ENCODE measurements around the gene ANKRD60. TPM values are rescaled to one million over a fixed set of nuclear protein-coding genes. Genes with fewer than 3 reads are reported as not detected.

Gene ANKRD60
- polyA plus RNA-seq, 4 donors = not detected

GRCh38 chr20:58267389-58268215, 39.1 kb upstream of the ANKRD60 start:
- Histone ChIP-seq H3K27me3 (ENCODE audit: control insufficient read depth in 3 of 3, insufficient read depth in 3 of 3, low read length in 3 of 3) (no peaks in the 10 kb centered on the region), H3K9me3 (ENCODE audit: control insufficient read depth in 2 of 2, insufficient read depth in 1 of 2, low read depth in 1 of 2, low read length in 1 of 2) (no peaks in the 10 kb centered on the region), H3K36me3 (ENCODE audit: control insufficient read depth in 3 of 3, insufficient read depth in 2 of 3, low read depth in 1 of 3, low read length in 3 of 3) (peaks cover 5 to 46% (median 6%) of the 10 kb centered on the region in 3 donors), H3K4me1 (ENCODE audit: control insufficient read depth in 3 of 3, insufficient read depth in 2 of 3, low read depth in 1 of 3, low read length in 2 of 3) (no peaks in the 10 kb centered on the region), H3K4me3 (ENCODE audit: low read depth in 1 of 3, low read length in 3 of 3) (no peak overlapping the region), H3K27ac (ENCODE audit: low read depth in 1 of 3, low read length in 2 of 3) (no peak overlapping the region)
- FAIRE-seq = no peak
- WGBS, 3 donors = 81 to 93% (median 87%) methylated on average over 9 of the region's 9 CpGs
- no peak for DNase-seq

- Histone ChIP-seq H3K9me3 (ENCODE audit: control insufficient read depth in 2 of 2, insufficient read depth in 1 of 2, low read depth in 1 of 2, low read length in 1 of 2) (no peaks in the 10 kb centered on the region), H3K4me1 (ENCODE audit: control insufficient read depth in 3 of 3, insufficient read depth in 2 of 3, low read depth in 1 of 3, low read length in 2 of 3) (no peaks in the 10 kb centered on the region), H3K27ac (ENCODE audit: low read depth in 1 of 3, low read length in 2 of 3) (no peak overlapping the region), H3K27me3 (ENCODE audit: control insufficient read depth in 3 of 3, insufficient read depth in 3 of 3, low read length in 3 of 3) (no peaks in the 10 kb centered on the region), H3K36me3 (ENCODE audit: control insufficient read depth in 3 of 3, insufficient read depth in 2 of 3, low read depth in 1 of 3, low read length in 3 of 3) (peaks cover 0 to 44% (median 5%) of the 10 kb centered on the region in 3 donors), H3K4me3 (ENCODE audit: low read depth in 1 of 3, low read length in 3 of 3) (no peak overlapping the region)
- FAIRE-seq = no peak
- DNase-seq = peak; percentile 29 to 54
- WGBS, 3 donors = 26 to 73% (median 48%) methylated on average over 6 of the region's 6 CpGs
These were observed 35.8 kb upstream of the ANKRD60 start for GRCh38 chr20:58264271-58264670.

DNA sequence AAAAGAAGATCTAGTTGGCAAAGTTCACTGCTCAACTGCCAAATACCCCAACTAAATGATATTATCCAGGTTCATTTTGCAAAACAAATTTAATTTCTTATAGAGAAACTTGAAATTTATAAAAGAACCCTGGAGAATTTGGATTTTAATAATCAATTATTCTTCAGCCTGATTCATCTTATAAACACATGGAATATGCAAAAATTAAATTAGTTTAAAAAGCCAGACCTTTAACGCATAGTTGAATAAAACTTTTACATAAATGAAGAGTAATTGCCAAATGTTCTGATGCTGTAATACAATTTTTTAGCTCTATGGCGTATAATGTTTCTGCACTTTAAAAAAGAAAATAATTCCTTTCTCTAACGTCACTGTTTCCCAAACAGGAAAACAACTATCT, 33.2 kb upstream of the ANKRD60 start:
- H3K27ac ChIP-seq (ENCODE audit: low read depth in 1 of 3, low read length in 2 of 3) = no peak overlapping the region
- WGBS, 3 donors = 86 to 97% (median 95%) methylated on average over 3 of the region's 3 CpGs
- H3K4me3 ChIP-seq (ENCODE audit: low read depth in 1 of 3, low read length in 3 of 3) = no peak overlapping the region
- no peaks in the 10 kb centered on the region for H3K27me3 ChIP-seq (ENCODE audit: control insufficient read depth in 3 of 3, insufficient read depth in 3 of 3, low read length in 3 of 3)
- no peak for DNase-seq
- no peak for FAIRE-seq
- H3K36me3 ChIP-seq (ENCODE audit: control insufficient read depth in 3 of 3, insufficient read depth in 2 of 3, low read depth in 1 of 3, low read length in 3 of 3) = peaks cover 0 to 28% (median 5%) of the 10 kb centered on the region in 3 donors
- no peaks in the 10 kb centered on the region for H3K4me1 ChIP-seq (ENCODE audit: control insufficient read depth in 3 of 3, insufficient read depth in 2 of 3, low read depth in 1 of 3, low read length in 2 of 3)
- no peaks in the 10 kb centered on the region for H3K9me3 ChIP-seq (ENCODE audit: control insufficient read depth in 2 of 2, insufficient read depth in 1 of 2, low read depth in 1 of 2, low read length in 1 of 2)

DNA sequence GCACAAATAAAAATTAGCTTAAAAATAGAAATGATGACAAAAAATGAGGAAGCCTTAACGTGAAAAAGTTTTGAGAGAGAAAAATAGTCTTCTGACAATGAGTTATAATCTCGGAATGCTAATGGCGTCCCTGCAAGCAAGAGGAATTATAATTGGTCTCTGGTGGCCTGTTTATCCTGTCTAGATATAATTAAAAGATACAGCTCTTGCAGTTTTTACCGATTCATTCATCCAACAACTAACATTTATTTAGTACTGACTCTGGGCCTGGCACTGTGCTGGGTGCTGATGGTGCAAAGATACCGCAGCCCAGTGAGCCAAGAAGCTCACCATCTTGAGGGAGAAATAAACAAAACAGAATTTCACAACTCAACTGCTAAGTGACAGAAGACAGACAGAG, 31.6 kb upstream of the ANKRD60 start:
- H3K36me3 ChIP-seq (ENCODE audit: control insufficient read depth in 3 of 3, insufficient read depth in 2 of 3, low read depth in 1 of 3, low read length in 3 of 3) = peaks cover 0 to 15% (median 5%) of the 10 kb centered on the region in 3 donors
- 81 to 94% (median 92%) methylated on average over 5 of the region's 5 CpGs for WGBS, 3 donors
- H3K27ac ChIP-seq (ENCODE audit: low read depth in 1 of 3, low read length in 2 of 3) = no peak overlapping the region
- H3K27me3 ChIP-seq (ENCODE audit: control insufficient read depth in 3 of 3, insufficient read depth in 3 of 3, low read length in 3 of 3) = no peaks in the 10 kb centered on the region
- DNase-seq (no peak), FAIRE-seq (no peak)
- H3K4me1 ChIP-seq (ENCODE audit: control insufficient read depth in 3 of 3, insufficient read depth in 2 of 3, low read depth in 1 of 3, low read length in 2 of 3) = no peaks in the 10 kb centered on the region
- H3K9me3 ChIP-seq (ENCODE audit: control insufficient read depth in 2 of 2, insufficient read depth in 1 of 2, low read depth in 1 of 2, low read length in 1 of 2) = no peaks in the 10 kb centered on the region
- no peak overlapping the region for H3K4me3 ChIP-seq (ENCODE audit: low read depth in 1 of 3, low read length in 3 of 3)

DNA sequence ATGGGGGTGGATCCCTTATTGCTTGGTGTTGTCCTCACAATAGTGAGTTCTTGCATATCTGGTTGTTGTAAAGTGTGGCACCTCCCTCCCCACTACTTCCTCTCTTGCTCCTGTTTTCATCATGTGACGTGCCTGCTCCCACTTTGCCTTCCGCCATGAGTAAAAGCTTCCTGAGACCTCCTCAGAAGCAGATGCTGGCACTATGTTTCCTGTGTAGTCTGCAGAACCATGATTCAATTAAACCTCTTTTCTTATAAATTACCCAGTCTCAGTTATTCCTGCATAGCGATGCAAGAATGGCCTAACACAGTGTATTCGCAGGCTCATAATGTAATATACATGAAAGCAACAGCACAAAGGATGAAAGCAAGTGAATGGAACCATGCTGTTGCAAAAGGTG, 28.4 kb upstream of the ANKRD60 start:
- peaks cover 0 to 2% of the 10 kb centered on the region in 2 donors for H3K9me3 ChIP-seq (ENCODE audit: control insufficient read depth in 2 of 2, insufficient read depth in 1 of 2, low read depth in 1 of 2, low read length in 1 of 2)
- H3K36me3 ChIP-seq (ENCODE audit: control insufficient read depth in 3 of 3, insufficient read depth in 2 of 3, low read depth in 1 of 3, low read length in 3 of 3) = peaks cover 0 to 3% (median 0%) of the 10 kb centered on the region in 3 donors
- no peaks in the 10 kb centered on the region for H3K4me1 ChIP-seq (ENCODE audit: control insufficient read depth in 3 of 3, insufficient read depth in 2 of 3, low read depth in 1 of 3, low read length in 2 of 3)
- no peak for FAIRE-seq
- no peak for DNase-seq
- H3K27ac ChIP-seq (ENCODE audit: low read depth in 1 of 3, low read length in 2 of 3) = no peak overlapping the region
- no peaks in the 10 kb centered on the region for H3K27me3 ChIP-seq (ENCODE audit: control insufficient read depth in 3 of 3, insufficient read depth in 3 of 3, low read length in 3 of 3)
- WGBS, 3 donors = 93 to 95% (median 94%) methylated on average over 4 of the region's 4 CpGs
- H3K4me3 ChIP-seq (ENCODE audit: low read depth in 1 of 3, low read length in 3 of 3) = no peak overlapping the region

- no peaks in the 10 kb centered on the region for H3K27me3 ChIP-seq (ENCODE audit: control insufficient read depth in 3 of 3, insufficient read depth in 3 of 3, low read length in 3 of 3)
- no peak overlapping the region for H3K4me3 ChIP-seq (ENCODE audit: low read depth in 1 of 3, low read length in 3 of 3)
- no peak overlapping the region for H3K27ac ChIP-seq (ENCODE audit: low read depth in 1 of 3, low read length in 2 of 3)
- peaks cover 0 to 2% of the 10 kb centered on the region in 2 donors for H3K9me3 ChIP-seq (ENCODE audit: control insufficient read depth in 2 of 2, insufficient read depth in 1 of 2, low read depth in 1 of 2, low read length in 1 of 2)
- H3K4me1 ChIP-seq (ENCODE audit: control insufficient read depth in 3 of 3, insufficient read depth in 2 of 3, low read depth in 1 of 3, low read length in 2 of 3) = no peaks in the 10 kb centered on the region
- H3K36me3 ChIP-seq (ENCODE audit: control insufficient read depth in 3 of 3, insufficient read depth in 2 of 3, low read depth in 1 of 3, low read length in 3 of 3) = peaks cover 0 to 3% (median 0%) of the 10 kb centered on the region in 3 donors
- no peak for FAIRE-seq
- WGBS, 3 donors = 88 to 96% (median 90%) methylated on average over 2 of the region's 2 CpGs
- no peak for DNase-seq
These were observed 27.9 kb upstream of the ANKRD60 start for GRCh38 chr20:58256307-58256706.

DNA sequence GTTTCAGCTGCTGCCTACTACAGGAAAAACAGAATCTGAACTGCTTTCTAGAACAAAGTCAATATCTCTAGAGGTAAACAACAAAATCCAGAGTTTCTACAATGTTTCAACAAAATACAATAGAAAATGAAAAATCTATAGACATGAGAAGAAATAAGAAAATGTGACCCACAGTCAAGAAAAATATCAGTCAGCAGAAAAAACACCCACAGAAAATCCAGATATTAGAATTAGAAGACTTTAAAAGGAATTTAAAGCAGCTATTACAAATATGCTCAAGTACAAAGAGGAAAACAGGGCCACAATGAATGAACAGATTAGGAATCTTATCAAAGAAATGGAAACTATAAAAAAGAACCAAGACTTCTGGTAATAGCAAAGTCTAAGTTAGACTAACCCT, 26.4 kb upstream of the ANKRD60 start:
- Histone ChIP-seq H3K4me1 (ENCODE audit: control insufficient read depth in 3 of 3, insufficient read depth in 2 of 3, low read depth in 1 of 3, low read length in 2 of 3) (no peaks in the 10 kb centered on the region), H3K27me3 (ENCODE audit: control insufficient read depth in 3 of 3, insufficient read depth in 3 of 3, low read length in 3 of 3) (no peaks in the 10 kb centered on the region), H3K9me3 (ENCODE audit: control insufficient read depth in 2 of 2, insufficient read depth in 1 of 2, low read depth in 1 of 2, low read length in 1 of 2) (peaks cover 0 to 2% of the 10 kb centered on the region in 2 donors), H3K27ac (ENCODE audit: low read depth in 1 of 3, low read length in 2 of 3) (no peak overlapping the region), H3K4me3 (ENCODE audit: low read depth in 1 of 3, low read length in 3 of 3) (no peak overlapping the region), H3K36me3 (ENCODE audit: control insufficient read depth in 3 of 3, insufficient read depth in 2 of 3, low read depth in 1 of 3, low read length in 3 of 3) (peaks cover 0 to 5% (median 4%) of the 10 kb centered on the region in 3 donors)
- no peak for DNase-seq
- no peak for FAIRE-seq

- Histone ChIP-seq H3K27ac (ENCODE audit: low read depth in 1 of 3, low read length in 2 of 3) (no peak overlapping the region), H3K27me3 (ENCODE audit: control insufficient read depth in 3 of 3, insufficient read depth in 3 of 3, low read length in 3 of 3) (no peaks in the 10 kb centered on the region), H3K9me3 (ENCODE audit: control insufficient read depth in 2 of 2, insufficient read depth in 1 of 2, low read depth in 1 of 2, low read length in 1 of 2) (peaks cover 0 to 2% of the 10 kb centered on the region in 2 donors), H3K4me1 (ENCODE audit: control insufficient read depth in 3 of 3, insufficient read depth in 2 of 3, low read depth in 1 of 3, low read length in 2 of 3) (no peaks in the 10 kb centered on the region), H3K36me3 (ENCODE audit: control insufficient read depth in 3 of 3, insufficient read depth in 2 of 3, low read depth in 1 of 3, low read length in 3 of 3) (peaks cover 6 to 14% (median 9%) of the 10 kb centered on the region in 3 donors), H3K4me3 (ENCODE audit: low read depth in 1 of 3, low read length in 3 of 3) (no peak overlapping the region)
- WGBS, 3 donors = 73 to 85% (median 78%) methylated on average over 2 of the region's 2 CpGs
- FAIRE-seq (no peak), DNase-seq (peak in 1 of 2 donors; percentile 20)
These were observed 23.6 kb upstream of the ANKRD60 start for GRCh38 chr20:58251979-58252591.
